HG03571 (cell line): ENCODE data around the gene GNL2.

Experiments used
- ATAC-seq: cut with Tn5 transposase; IDR thresholded peaks from one replicate; pipeline ENCODE4 v1.9.1; 2021; ENCODE audit not compliant: unreplicated experiment

Gene GNL2

GRCh38 chr1:37517569-37517968 is 78.2 kb downstream of the GNL2 start:
- ATAC-seq: no peak
